ENCODE data around the gene TPD52L2.
"Not testable (repeated sequence)": the region's sequence is repeated elsewhere in the genome, so short reads cannot be mapped to it uniquely, and the experiment has no call there.

The TPD52L2 gene

DNA sequence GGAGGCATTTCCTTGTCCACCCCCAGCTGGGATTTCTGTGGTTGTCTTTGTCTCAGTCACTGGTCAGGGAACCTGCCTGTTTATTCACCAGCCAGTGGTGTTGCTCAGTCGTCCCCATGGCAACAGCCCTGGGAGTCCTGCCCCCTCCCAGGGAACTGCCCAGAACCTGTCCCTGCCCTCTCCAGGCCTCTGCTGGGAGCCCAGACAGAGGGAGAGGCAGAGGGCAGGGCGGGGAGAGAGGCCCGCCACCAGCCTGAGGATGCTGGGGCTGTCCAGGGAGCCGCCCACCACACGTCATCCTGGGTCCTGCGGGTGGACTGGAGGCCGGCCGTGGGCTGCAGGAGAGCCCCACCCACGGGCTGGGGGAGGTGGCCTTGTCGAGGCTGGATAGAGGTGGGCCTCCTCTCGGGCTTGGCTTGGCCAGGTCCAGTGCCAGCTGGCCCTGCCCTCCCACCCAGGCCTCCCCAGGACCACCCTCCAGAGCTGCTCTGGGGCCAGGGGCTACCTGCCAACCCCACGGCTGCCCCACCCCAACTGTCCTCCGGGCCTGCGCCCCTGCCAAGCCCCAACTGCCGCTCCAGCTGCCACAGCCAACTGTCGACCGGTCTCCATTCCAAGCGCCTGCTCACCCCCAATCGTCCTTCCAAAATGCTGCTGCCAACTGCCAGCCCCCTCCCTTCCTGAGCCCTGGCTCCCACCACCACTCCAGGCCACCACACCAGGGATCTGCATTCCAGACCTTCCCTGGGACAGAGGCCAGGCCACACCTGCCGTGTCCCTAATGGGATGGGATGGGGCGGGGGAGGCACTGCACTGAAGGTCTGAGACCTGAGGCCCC, 29.8 kb upstream of the TPD52L2 start:
- DNase-seq (ENCODE audit: low spot score) (peak; percentile 97), FAIRE-seq (peak; percentile 86)

DNA sequence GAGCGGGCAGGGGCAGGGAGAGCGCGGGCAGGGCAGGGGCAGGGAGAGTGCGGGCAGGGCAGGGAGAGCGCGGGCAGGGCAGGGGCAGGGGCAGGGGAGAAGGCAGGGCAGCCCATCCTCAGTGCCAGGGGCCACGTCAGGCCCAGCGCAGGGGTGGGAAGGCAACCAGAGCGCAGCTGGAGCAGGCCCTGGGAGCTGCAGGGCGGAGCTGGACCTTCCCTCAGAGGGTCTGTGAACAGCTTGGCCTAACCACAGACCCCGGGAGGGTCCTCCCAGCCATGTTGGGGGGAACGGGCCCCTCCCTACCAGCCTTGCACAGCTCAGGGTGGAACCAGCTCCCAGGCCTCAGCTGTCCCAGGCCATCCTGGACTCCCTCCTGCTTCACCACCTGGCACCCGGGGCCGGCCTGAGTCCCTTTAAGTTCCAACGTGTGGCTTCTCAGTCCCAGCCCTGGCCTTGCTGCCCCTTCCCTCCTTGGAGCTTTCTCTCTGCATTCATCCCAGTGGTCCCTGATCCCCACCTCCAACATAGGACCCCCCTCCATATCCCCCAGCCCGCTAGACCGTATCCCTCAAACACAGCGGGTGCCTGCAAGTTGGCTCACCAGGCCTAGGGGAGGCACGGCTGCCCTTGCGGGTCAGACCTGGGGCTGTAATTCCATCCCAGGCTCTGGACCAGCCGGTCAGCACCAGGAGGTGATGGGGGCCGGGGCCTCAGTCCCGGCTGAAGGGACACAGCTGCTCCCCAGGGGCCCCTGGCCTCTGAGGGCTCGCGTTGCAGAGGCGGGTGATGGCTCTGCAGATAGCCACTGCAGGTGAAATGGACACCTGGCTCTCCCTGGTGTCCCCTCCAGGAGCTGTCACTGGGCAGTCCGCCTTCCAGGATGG, 28.4 kb upstream of the TPD52L2 start:
- DNase-seq (ENCODE audit: low spot score) (no peak), FAIRE-seq (no peak)

DNA sequence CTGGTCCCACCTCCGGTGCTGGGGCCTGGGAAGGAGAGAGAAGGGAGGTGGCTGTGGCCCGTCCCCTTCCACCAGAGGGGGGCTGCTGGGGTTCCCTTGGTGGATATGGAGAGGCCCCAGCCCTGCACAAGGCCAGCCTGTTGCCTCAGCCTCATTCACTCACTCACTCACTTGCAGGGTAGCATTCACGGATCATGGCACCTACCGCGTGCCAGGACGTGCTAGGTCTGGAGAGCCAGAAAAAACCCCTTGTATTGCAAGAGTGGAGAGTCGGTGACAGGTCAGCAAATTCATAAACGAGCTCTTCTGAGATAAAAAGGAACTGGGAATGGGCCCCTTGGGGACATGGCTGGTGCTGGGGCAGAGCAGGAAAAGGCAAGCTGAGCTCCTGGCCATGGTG, 27.6 kb upstream of the TPD52L2 start:
- no peak for FAIRE-seq
- no peak for DNase-seq (ENCODE audit: low spot score)

DNA sequence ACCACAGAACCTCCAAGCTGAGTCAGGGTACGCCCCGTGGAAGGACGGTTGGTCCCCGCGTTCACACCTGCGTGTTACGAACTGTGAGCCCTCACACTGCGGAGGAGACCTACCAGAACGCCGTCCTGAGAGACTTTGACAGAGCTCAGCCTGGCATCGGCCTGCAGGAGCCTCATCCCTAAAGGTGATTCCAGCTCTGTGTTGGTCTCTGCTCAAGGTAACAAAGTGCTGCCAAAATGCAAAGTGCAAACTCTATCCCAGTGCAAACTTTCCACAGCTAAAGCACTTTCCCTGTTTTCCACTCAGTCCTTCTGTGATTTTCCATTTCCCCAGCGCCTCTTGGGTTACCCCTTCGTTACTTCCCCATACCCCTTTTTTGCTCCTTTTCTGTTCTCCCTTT, 25.4 kb upstream of the TPD52L2 start:
- DNase-seq (ENCODE audit: low spot score) (no peak), FAIRE-seq (no peak)

DNA sequence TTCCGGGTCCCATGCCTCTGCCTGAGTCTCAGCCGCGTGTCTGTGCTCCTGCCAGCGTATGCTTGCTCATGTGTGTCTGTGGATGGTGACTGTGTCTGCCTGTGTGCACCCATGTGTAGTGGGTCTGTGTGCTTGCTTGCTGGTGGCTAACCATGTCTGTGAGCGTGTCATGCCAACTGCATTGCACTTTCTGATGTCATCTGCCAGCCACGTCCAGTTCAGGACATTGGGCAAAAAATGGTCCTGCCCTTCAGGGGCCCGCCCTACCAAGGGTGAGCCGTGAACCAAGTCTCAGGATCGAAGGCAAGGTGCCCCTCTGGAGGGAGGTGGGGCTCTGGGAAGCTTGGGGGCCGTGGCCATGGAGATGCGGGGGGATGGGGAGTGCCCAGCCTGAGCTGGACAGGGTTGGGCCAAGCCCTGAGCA, 24.7 kb upstream of the TPD52L2 start:
- FAIRE-seq: no peak
- DNase-seq (ENCODE audit: low spot score): peak; percentile 71

DNA sequence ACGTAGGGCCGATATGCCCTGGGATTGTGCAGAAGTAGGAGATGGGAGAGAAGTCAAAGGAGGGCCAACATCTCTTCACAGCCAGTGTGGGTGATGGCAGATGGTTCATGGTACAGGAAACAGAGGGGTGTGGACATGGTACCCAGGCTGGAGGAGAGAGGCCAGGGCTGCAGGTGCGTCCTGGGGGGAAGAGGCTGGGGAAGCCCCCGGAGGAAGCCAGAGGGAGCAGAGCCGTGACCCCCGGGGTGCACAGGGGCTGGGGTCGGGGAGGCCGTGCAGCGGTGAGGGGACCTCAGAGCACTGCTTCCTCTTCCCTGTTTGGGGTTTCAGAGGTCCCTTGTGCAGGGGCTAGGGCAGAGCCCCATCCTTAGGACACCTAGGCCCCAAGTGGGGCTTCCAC, 22.8 kb upstream of the TPD52L2 start:
- FAIRE-seq (no peak), DNase-seq (ENCODE audit: low spot score) (no peak)

DNA sequence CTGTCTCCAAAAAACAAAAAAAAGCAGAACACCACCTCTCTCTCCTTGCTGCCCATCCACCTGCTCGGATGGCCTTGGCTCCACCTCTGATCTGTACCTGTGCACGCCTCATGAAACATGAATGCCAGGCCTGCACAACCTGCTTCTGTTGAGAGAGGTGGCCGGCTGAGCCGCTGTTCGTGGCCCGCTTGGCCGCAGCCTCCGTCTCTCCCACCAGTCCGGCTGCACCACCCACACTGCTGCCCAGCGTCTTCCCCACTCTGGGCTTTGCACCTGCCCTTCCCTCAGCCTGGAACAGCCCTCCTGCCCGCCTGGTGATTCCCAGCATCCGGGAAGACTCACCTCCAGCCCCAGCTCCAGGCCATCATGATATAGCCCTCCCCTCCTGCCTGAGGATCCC, 21.8 kb upstream of the TPD52L2 start:
- FAIRE-seq (no peak), DNase-seq (ENCODE audit: low spot score) (no peak)

DNA sequence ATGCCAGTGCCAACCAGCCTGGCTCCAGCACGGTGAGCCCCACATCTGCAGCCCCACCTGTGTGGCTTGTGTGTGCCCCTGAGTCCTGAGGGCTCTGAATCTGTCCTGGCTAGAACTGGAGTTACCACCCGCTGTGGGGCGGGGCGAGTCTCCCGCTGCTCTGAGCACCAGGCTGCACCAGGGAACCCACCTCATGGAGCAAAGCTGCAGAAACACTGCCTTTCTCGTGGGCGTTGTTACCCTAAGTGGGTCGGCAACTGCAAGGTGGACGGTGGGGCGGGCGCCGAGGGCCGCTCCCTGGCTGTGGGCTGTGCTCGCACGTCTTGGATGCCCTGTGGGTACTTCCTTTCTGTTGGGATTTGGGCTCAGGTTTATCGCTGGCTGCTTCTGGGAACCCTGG, 21.3 kb upstream of the TPD52L2 start:
- no peak for DNase-seq (ENCODE audit: low spot score)
- no peak for FAIRE-seq

DNA sequence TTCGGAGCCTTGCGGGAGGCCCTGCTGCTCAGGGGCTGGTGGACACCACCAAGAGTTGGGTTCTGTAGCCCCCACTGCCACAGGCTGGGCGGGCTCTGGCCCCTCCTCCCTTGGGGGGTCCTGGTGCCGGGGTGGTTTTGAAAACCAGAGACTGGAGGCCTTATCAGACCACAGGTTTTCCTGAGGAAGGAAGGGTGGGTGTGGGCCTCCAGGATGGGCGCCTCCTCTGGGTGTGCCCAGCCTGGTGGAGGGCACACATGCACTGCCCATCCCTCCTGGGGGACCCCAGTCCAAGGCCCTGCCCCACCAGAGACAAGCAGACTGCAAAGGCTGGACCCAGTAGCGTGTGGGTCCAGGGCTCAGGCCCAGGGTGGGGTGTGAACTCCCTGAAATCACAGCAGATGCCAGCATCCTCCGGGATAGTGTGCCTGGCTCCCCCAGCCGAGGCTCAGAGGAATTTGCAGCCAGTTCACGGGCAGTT, 20.5 kb upstream of the TPD52L2 start:
- no peak for FAIRE-seq
- no peak for DNase-seq (ENCODE audit: low spot score)

DNA sequence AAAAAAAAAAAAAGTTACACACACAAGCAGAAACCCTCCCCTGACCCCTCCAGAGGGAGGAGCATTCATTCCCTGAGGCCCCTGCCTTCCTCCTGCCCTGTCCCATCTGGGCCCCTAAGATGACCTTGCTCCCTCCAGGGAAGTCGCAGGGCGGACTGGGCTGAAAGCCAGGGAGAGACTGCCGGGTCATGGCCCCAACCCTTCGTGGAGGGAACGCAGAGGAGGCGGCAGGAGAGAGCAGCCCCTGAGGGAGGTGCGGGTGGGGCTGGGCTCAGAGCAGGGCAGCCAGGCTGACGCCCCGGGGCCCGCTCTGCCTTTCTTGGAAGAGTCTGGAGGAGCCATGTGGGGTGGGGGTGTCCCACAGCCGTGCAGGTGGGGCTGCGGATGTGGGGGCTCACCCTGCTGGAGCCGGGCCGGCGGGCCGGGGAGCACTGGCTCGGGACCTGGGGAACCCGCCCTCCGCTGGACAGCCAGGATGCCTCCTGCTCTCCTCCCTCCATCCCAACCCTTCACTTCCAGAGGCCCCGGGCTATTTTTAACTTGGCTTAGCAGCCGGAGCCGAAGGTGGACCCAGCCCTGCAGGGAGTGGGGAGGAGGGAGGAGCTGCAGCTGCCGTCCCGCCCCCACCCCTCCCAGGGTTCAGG, 18.8 kb upstream of the TPD52L2 start:
- no peak for FAIRE-seq
- no peak for DNase-seq (ENCODE audit: low spot score)

DNA sequence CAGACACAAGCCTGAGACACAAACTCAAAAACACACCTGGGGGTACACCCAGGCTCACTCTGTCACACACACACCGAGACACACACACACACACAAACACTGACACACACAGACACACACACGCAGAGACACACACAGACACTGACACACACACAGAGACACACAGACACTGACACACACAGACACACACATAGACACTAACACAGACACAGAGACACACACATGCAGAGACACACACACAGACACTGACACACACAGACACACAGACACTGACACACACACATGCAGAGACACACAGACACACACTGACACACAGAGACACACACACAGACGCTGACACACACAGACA, 18.2 kb upstream of the TPD52L2 start:
- DNase-seq (ENCODE audit: low spot score) (no peak), FAIRE-seq (no peak)

DNA sequence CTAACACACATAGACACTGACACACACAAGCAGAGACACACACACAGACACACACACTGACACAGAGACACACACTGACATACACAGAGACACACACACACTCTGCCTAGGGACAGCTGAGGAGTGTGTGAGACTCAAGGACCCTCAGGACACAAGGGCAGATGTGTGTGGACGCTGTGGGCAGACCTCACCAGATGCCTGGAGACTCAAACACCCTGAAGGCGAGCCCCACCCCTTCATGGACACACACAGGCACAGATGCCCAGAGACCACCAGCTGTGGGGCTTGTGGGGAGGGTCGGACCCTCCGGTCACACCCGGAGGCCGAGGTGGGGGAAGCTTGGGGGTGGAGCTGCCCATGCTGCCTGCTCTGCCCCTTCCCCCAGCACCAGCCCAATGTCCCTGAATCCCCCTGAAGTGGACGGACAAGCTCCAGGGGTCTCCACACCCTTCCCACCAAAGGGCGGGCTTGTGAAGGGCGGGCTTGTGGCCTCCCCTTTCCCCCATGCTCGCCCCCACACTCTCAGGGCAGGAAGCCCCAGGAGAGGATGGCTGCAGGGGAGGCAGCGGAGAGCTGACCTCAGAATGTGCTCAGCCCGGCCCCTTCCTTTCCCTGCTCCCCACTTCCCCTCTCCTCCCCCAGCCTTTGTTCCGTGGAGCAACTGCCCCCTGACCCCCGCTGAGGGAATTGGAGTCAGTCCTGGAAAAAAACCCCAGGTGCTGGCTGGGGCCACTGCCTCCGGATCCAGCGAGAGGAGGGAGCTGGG, 17.6 kb upstream of the TPD52L2 start:
- DNase-seq (ENCODE audit: low spot score) (no peak), FAIRE-seq (no peak)

DNA sequence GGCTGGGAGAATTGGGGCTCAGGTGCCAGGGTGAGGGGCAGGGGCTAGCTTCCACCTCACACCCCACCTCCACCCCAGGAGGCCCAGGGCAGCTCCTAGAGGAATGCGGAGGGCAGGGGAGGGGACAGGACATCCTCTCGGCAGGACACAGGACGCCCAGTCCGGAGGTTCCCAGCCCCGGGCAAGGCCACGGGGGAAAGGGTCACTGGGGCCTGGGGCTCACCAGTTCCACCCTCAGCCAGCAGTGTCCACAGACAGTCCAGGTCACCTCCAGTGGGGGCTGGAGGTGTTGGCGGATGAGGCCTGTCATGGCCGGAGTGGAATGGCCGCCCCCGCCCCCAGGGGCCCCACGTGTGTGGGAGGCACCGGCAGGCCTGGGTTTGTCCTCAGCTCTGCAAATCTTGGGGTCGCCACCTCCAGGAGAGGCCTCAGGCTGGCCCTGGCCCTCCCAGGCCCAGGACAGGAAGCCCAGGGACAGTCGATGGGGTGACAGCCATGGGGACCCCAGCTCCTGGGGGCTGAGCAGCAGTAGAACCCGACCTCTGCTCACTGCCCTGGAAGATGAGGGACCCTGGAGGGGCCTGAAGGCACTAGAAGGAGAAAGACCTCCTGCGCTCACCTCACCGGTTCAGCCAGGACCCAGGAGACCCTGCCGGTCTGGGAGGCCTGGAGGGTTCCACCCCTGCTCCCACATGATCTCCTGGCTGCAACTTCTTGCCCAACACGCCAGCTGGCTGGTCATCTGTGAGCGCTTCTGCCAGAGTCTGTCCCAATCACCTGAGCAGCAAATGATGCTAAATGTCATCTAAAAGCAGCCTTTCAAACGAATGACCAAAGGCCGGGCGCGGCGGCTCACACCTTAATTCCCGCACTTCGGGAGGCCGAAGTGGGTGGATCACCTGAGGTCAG, 16.8 kb upstream of the TPD52L2 start:
- FAIRE-seq: no peak
- DNase-seq (ENCODE audit: low spot score): no peak

DNA sequence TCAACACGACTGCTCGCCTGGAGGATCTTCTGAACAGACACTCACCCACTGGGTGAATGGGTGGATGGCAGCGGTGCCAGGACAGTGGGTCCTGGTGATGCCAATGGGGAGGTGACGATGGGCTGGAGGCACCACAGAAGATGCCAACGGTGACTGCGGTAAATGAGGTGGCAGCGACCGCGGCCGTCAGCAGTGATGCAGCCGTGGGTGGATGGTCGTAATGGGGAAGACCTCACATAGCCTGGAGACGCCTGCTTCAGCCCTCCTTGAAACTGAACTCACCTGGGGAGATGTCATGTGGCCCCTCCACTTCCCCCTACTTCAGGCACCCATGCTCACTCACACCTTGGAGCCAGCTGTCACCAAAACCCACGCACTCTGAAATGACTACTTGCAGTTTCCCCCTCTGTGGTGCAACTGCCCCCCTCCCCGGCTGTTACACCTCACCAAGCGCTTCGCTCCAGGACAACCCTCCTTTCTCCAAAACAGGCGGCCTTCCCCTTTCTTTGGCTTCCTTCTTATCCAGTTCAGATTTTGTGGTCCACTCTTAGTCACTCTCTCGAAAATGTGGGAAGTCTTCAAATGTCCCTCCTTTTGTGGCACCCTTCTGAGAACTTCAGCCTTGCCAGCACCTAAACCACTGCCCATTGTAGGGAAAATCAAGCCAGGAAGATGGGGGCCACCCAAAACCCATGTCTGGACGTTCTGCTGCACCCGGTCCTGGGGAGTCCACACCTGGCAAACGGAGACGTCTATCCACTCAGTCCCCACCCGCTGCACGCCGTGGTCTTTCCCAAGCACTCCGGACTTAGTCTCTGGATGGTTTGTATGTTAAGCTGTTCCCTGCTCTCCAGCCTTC, 14.2 kb upstream of the TPD52L2 start:
- no peak for FAIRE-seq
- no peak for DNase-seq (ENCODE audit: low spot score)

DNA sequence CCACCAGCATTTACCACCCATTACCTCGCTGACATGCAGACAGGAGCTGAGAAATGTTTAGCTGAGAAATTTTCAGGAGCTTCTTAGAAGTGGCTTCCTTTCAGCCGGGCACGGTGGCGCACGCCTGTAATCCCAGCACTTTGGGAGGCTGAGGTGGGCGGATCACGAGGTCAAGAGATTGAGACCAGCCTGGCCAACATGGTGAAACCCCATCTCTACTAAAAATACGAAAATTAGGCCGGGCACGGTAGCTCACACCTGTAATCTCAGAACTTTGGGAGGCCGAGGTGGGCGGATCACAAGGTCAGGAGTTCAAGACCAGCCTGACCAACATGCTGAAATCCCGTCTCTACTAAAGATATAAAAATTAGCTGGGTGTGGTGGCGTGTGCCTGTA, 13.5 kb upstream of the TPD52L2 start:
- FAIRE-seq; DNase-seq (ENCODE audit: low spot score): not testable (repeated sequence)

DNA sequence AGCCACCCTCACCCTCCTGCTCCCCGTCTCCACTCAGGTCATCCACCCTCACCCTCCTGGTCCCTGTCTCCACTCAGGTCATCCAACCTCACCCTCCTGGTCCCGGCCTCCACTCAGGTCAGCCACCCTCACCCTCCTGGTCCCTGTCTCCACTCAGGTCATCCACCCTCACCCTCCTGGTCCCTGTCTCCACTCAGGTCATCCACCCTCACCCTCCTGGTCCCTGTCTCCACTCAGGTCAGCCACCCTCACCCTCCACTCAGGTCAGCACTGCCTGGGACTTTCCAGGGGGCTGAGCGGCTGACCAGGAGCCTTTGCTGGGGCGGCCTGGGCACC, 11.4 kb upstream of the TPD52L2 start:
- not testable (repeated sequence) for DNase-seq (ENCODE audit: low spot score); FAIRE-seq

DNA sequence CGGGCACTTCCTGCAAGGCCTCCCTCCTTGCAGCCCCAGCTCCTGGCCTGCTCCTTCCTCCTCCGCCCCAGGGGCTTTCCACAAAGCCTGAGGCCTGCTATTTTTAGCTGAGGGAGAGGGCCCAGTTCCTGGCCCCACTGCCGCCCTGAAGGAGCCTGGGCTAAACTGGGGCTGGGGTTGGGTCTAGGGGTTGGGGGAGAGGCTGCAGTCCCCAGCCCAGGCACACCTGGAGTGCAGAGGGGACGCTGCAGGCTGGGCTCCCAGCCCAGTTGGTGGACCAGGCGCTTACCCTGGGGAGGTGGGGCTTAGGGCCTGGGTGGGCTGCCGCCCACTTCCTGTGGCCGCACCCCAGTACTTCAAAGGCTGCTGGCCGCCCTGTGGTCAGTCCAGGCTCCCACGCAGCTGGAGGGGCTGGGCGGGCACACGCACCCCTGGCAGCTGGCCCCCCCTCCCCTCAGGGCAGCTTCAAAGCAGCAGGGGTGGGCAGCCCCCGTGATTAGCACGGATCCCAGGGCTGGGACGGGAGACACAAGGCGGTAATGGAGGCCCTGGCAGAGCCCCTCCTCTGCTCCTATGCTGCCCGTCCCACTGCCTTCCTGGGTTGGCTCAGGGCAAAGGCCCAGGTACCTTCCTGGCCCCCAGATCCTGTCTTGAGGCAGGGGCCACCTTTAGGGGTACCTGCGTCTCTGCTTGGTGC, 10.9 kb upstream of the TPD52L2 start:
- DNase-seq (ENCODE audit: low spot score) (no peak), FAIRE-seq (no peak)

DNA sequence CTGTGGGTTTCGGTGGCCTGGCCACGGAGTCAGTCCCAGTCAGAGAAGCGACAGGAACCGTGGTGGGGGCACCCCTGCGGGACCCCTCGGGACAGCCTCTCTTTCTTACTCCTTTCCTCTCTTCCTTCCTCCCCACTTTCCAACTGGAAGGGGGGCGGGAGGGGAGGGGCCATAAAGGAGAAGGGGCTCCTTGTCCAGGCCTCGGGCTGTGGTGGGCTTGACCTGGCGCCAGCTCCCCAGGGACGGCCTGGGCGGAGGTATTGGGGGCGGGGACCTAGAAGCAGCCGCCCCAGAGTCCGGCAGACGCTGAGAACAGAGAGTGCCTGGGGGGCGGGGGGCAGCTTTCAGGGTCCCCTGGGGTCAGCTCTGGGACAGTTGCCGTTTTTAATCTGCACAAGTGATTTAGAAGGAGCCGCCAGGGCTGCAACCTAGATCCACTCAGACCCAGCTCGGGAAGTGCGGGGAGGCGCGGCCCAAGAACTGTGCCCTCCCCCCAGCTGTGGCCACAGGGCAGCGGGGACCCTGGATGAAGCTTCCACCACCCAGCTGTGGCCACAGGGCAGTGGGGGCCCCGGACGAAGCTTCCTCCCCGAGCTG, 10.2 kb upstream of the TPD52L2 start:
- no peak for FAIRE-seq

More for the DNA sequence above, 10.2 kb upstream of the TPD52L2 start:
- no peak for DNase-seq (ENCODE audit: low spot score)
